K562 (cell line): ENCODE data around the gene OR9Q2. TPM values are rescaled to one million over a fixed set of nuclear protein-coding genes. Genes with fewer than 3 reads are reported as not detected.

Experiments
- polyA plus RNA-seq, 8 experiments: library from polyadenylated mRNA; depleted of rRNA in 4 of 8; stranded (reverse) in 5 of 8; unstranded in 3 of 8; fragments of >200 nt; fragmentation: Nextera tagmentation in 2 of 8; fragmentation: Illumina TruSeq in 1 of 8; extraction: Ambion mirVana in 2 of 8; extraction: Trizol in 1 of 8; gene quantifications; 2 replicates each; pipeline versions ENCODE4 v1.2.1 to v1.2.3, GENCODE V29; 2011 to 2014; ENCODE audit warnings: inconsistent platforms in 1 of 8, missing spikeins in 1 of 8
- total RNA-seq, 7 experiments: library from RNA; depleted of rRNA in 6 of 7; stranded (reverse); fragments of >200 nt in 6 of 7; fragmentation: Illumina TruSeq in 2 of 7; extraction: Trizol in 2 of 7; gene quantifications; 2 replicates each; pipeline versions ENCODE4 v1.2.1 to v1.2.3, GENCODE V29; 2011 to 2021; ENCODE audit warnings: low replicate concordance in 1 of 7
- TF ChIP-seq, protein P1 (sequence below): fragments of 200-600 bp; sonication (generic); IDR thresholded peaks from one replicate; pipeline ENCODE4 v1.6.1; 2012; ENCODE audit warnings: mild to moderate bottlenecking, low read depth, low read length, inconsistent platforms

Gene OR9Q2
- total and polyA plus RNA-seq, 9 of the 15 experiments (the other 6 are each of a cell fraction or from before 2014, with no cell fraction given): not detected

GRCh38 chr11:58177409-58178054 is 11.3 kb upstream of the OR9Q2 start (continued):
- TF ChIP-seq, protein P1, sequence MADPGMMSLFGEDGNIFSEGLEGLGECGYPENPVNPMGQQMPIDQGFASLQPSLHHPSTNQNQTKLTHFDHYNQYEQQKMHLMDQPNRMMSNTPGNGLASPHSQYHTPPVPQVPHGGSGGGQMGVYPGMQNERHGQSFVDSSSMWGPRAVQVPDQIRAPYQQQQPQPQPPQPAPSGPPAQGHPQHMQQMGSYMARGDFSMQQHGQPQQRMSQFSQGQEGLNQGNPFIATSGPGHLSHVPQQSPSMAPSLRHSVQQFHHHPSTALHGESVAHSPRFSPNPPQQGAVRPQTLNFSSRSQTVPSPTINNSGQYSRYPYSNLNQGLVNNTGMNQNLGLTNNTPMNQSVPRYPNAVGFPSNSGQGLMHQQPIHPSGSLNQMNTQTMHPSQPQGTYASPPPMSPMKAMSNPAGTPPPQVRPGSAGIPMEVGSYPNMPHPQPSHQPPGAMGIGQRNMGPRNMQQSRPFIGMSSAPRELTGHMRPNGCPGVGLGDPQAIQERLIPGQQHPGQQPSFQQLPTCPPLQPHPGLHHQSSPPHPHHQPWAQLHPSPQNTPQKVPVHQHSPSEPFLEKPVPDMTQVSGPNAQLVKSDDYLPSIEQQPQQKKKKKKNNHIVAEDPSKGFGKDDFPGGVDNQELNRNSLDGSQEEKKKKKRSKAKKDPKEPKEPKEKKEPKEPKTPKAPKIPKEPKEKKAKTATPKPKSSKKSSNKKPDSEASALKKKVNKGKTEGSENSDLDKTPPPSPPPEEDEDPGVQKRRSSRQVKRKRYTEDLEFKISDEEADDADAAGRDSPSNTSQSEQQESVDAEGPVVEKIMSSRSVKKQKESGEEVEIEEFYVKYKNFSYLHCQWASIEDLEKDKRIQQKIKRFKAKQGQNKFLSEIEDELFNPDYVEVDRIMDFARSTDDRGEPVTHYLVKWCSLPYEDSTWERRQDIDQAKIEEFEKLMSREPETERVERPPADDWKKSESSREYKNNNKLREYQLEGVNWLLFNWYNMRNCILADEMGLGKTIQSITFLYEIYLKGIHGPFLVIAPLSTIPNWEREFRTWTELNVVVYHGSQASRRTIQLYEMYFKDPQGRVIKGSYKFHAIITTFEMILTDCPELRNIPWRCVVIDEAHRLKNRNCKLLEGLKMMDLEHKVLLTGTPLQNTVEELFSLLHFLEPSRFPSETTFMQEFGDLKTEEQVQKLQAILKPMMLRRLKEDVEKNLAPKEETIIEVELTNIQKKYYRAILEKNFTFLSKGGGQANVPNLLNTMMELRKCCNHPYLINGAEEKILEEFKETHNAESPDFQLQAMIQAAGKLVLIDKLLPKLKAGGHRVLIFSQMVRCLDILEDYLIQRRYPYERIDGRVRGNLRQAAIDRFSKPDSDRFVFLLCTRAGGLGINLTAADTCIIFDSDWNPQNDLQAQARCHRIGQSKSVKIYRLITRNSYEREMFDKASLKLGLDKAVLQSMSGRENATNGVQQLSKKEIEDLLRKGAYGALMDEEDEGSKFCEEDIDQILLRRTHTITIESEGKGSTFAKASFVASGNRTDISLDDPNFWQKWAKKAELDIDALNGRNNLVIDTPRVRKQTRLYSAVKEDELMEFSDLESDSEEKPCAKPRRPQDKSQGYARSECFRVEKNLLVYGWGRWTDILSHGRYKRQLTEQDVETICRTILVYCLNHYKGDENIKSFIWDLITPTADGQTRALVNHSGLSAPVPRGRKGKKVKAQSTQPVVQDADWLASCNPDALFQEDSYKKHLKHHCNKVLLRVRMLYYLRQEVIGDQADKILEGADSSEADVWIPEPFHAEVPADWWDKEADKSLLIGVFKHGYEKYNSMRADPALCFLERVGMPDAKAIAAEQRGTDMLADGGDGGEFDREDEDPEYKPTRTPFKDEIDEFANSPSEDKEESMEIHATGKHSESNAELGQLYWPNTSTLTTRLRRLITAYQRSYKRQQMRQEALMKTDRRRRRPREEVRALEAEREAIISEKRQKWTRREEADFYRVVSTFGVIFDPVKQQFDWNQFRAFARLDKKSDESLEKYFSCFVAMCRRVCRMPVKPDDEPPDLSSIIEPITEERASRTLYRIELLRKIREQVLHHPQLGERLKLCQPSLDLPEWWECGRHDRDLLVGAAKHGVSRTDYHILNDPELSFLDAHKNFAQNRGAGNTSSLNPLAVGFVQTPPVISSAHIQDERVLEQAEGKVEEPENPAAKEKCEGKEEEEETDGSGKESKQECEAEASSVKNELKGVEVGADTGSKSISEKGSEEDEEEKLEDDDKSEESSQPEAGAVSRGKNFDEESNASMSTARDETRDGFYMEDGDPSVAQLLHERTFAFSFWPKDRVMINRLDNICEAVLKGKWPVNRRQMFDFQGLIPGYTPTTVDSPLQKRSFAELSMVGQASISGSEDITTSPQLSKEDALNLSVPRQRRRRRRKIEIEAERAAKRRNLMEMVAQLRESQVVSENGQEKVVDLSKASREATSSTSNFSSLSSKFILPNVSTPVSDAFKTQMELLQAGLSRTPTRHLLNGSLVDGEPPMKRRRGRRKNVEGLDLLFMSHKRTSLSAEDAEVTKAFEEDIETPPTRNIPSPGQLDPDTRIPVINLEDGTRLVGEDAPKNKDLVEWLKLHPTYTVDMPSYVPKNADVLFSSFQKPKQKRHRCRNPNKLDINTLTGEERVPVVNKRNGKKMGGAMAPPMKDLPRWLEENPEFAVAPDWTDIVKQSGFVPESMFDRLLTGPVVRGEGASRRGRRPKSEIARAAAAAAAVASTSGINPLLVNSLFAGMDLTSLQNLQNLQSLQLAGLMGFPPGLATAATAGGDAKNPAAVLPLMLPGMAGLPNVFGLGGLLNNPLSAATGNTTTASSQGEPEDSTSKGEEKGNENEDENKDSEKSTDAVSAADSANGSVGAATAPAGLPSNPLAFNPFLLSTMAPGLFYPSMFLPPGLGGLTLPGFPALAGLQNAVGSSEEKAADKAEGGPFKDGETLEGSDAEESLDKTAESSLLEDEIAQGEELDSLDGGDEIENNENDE: no peak
